Endothelial cell of umbilical vein (primary cell): ENCODE measurements around the gene RTN1. TPM values are rescaled to one million over a fixed set of nuclear protein-coding genes. Genes with fewer than 3 reads are reported as not detected.
"Not testable (repeated sequence)": the region's sequence is repeated elsewhere in the genome, so short reads cannot be mapped to it uniquely, and the experiment has no call there.

Experiments
- BruUV-seq: library from RNA; stranded (reverse); fragments of 400-500 nt; replicated peaks from 2 replicates; lab custom pipeline; 2021; lab: Mats Ljungman, UMichigan
- CTCF ChIA-PET: fragments of 300-600, 350-600 bp; sonication (Branson Sonifier 250); formaldehyde crosslinking; loops from one replicate; lab custom pipeline; 2021; ENCODE audit warnings: antibody characterized with exemption, inconsistent platforms; lab: Charles Lee
- POLR2A ChIA-PET: fragments of 300-600, 350-600 bp; sonication (Branson Sonifier 250); formaldehyde crosslinking; loops from one replicate; lab custom pipeline; 2021; ENCODE audit warnings: antibody characterized with exemption, inconsistent platforms; lab: Charles Lee
- DNase-seq: peaks from one replicate; pipeline ENCODE4 v3.0.0-alpha.2; 2011; ENCODE audit warnings: low read depth, low spot score
- FAIRE-seq: peaks from 2 replicates; lab custom pipeline; 2011; peaks lifted over from hg19 to GRCh38; lab: Jason Lieb, UNC
- H2AFZ ChIP-seq: 2 replicates; pipeline ENCODE4 v1.6.0; 2012; ENCODE audit warnings: low read depth, low read length, control low read depth, inconsistent platforms
- H3K27ac ChIP-seq: 2 replicates; pipeline ENCODE4 v1.5.1; 2011; ENCODE audit warnings: low read depth, mild to moderate bottlenecking, control low read depth, low read length, moderate library complexity; ENCODE audit not compliant: insufficient read depth
- H3K27me3 ChIP-seq, 2 experiments: 2 replicates each; pipeline versions ENCODE4 v1.6.0 to v1.6.1; 2011; ENCODE audit warnings: low read length in 2 of 2, mixed read lengths in 1 of 2; ENCODE audit not compliant: control insufficient read depth in 2 of 2, insufficient read depth in 2 of 2
- H3K36me3 ChIP-seq, 2 experiments: 2 replicates in 1 of 2; 3 replicates in 1 of 2; pipeline ENCODE4 v1.5.1; 2011; ENCODE audit warnings: low read length in 2 of 2, mild to moderate bottlenecking in 1 of 2, moderate library complexity in 1 of 2; ENCODE audit not compliant: control insufficient read depth in 2 of 2, insufficient read depth in 2 of 2; ENCODE audit errors: extremely low read depth in 1 of 2
- H3K4me1 ChIP-seq: 3 replicates; pipeline ENCODE4 v1.5.1; 2011; ENCODE audit warnings: mild to moderate bottlenecking, low read length; ENCODE audit not compliant: control insufficient read depth, insufficient read depth; ENCODE audit errors: extremely low read depth
- H3K4me2 ChIP-seq: 2 replicates; pipeline ENCODE4 v1.6.1; 2011; ENCODE audit warnings: low read length, control low read depth, mixed read lengths; ENCODE audit not compliant: insufficient read depth
- H3K4me3 ChIP-seq, 3 experiments: fragments of 200-600 bp in 1 of 3; sonication (generic), shearing (Covaris generic) in 1 of 3; replicated peaks in 1 of 3; 2 replicates each; pipeline ENCODE4 v1.5.1; 2011 to 2016; ENCODE audit warnings: control low read depth in 3 of 3, low read length in 3 of 3, mild to moderate bottlenecking in 2 of 3, inconsistent platforms in 1 of 3, low read depth in 1 of 3, moderate library complexity in 1 of 3; ENCODE audit not compliant: insufficient read depth in 1 of 3
- H3K79me2 ChIP-seq: 2 replicates; pipeline ENCODE4 v1.6.0; 2012; ENCODE audit warnings: low read length, inconsistent platforms; ENCODE audit not compliant: control insufficient read depth, insufficient read depth
- H3K9ac ChIP-seq: replicated peaks from 2 replicates; pipeline ENCODE3; 2011; ENCODE audit warnings: low read length, control low read depth; ENCODE audit not compliant: insufficient read depth; ENCODE audit errors: extremely low read depth
- H3K9me1 ChIP-seq: replicated peaks from 3 replicates; pipeline ENCODE4 v1.6.0; 2011; ENCODE audit warnings: mild to moderate bottlenecking, low read length; ENCODE audit not compliant: control insufficient read depth, insufficient read depth; ENCODE audit errors: extremely low read depth
- H3K9me3 ChIP-seq: replicated peaks from 2 replicates; pipeline ENCODE4 v1.5.1; 2012; ENCODE audit warnings: low read length, inconsistent platforms; ENCODE audit not compliant: control insufficient read depth, insufficient read depth
- H4K20me1 ChIP-seq: replicated peaks from 2 replicates; pipeline ENCODE3; 2011; ENCODE audit warnings: mild to moderate bottlenecking, low read length; ENCODE audit not compliant: control insufficient read depth, insufficient read depth; ENCODE audit errors: extremely low read depth
- EZH2 ChIP-seq: IDR thresholded peaks from 2 replicates; pipeline ENCODE4 v1.6.1; 2012; ENCODE audit warnings: borderline replicate concordance, low read depth, mild to moderate bottlenecking, moderate library complexity, low read length, inconsistent platforms; ENCODE audit not compliant: severe bottlenecking
- FOS ChIP-seq: IDR thresholded peaks from 2 replicates; pipeline ENCODE4 v1.6.1; 2011; ENCODE audit warnings: mild to moderate bottlenecking, low read length, moderate library complexity, borderline replicate concordance; ENCODE audit not compliant: insufficient read depth
- JUN ChIP-seq: IDR thresholded peaks from 2 replicates; pipeline ENCODE4 v1.6.1; 2011; ENCODE audit warnings: borderline replicate concordance, low read depth; ENCODE audit not compliant: insufficient read length, insufficient read depth
- MAX ChIP-seq: IDR thresholded peaks from 2 replicates; pipeline ENCODE4 v1.6.1; 2011; ENCODE audit not compliant: insufficient read depth, insufficient read length
- POLR2A ChIP-seq: IDR thresholded peaks from 2 replicates; pipeline ENCODE4 v1.6.1; 2012; ENCODE audit warnings: low read depth, mild to moderate bottlenecking, control low read depth, low read length
- POLR2AphosphoS5 ChIP-seq: IDR thresholded peaks from 2 replicates; pipeline ENCODE4 v1.6.1; 2012; ENCODE audit warnings: low read depth, mild to moderate bottlenecking, control low read depth, low read length, moderate library complexity; ENCODE audit not compliant: insufficient read depth
- dilution Hi-C: fragments of 300-500 bp; cut with MboI; formaldehyde crosslinking; loops from one replicate; pipeline ENCODE4 v1.15.0; 2019; ENCODE audit warnings: low sequenced_read_pairs; ENCODE audit not compliant: extremely low pct_ligation_motif_present
- intact Hi-C: fragments of 100-400 bp; cut with micrococcal nuclease; formaldehyde crosslinking; loops from one replicate; pipeline ENCODE4 v1.10.0; 2022
- polyA plus RNA-seq, 4 experiments: library from polyadenylated mRNA; depleted of rRNA in 3 of 4; stranded (reverse) in 3 of 4; unstranded in 1 of 4; fragments of >200 nt; gene quantifications; 2 replicates each; pipeline versions ENCODE4 v1.2.1 to v1.2.3, GENCODE V29; 2011 to 2012; ENCODE audit warnings: missing spikeins in 1 of 4
- total RNA-seq: library from RNA; stranded (reverse); gene quantifications from 2 replicates; pipeline ENCODE4 v1.2.3, GENCODE V29; 2021

The RTN1 gene
- total and polyA plus RNA-seq, 2 donors (not counting 3 experiments of a cell fraction or from before 2014, with no cell fraction given), result 0.10 to 0.29 TPM

- dilution Hi-C loops, result no loop called here
These were observed 214.1 kb downstream of the RTN1 start for GRCh38 chr14:59656473-59656872.

GRCh38 chr14:59654131-59654530, 216.4 kb downstream of the RTN1 start:
- H4K20me1 ChIP-seq, BruUV-seq, CTCF ChIA-PET, H3K9me3 ChIP-seq, H3K4me3 ChIP-seq, H3K36me3 ChIP-seq, H3K27ac ChIP-seq, intact Hi-C loops, H3K4me1 ChIP-seq, DNase-seq, H2AFZ ChIP-seq, H3K4me2 ChIP-seq, POLR2A ChIA-PET, FAIRE-seq, H3K9me1 ChIP-seq, H3K27me3 ChIP-seq, dilution Hi-C loops, H3K9ac ChIP-seq, H3K79me2 ChIP-seq: not testable (repeated sequence)

More at GRCh38 chr14:59656473-59656872, 214.1 kb downstream of the RTN1 start:
- H3K27ac ChIP-seq, result no peak overlapping the region
- no peaks in the 10 kb centered on the region for H3K36me3 ChIP-seq
- intact Hi-C loops, result no loop called here
- no peaks in the 10 kb centered on the region for H3K4me1 ChIP-seq
- ChIA-PET POLR2A (no interaction called here), CTCF (interaction anchor here (1.0 to 2.3 kb wide), 2 partner anchors 40 to 241 kb away, joined by 5 to 15 read pairs; no protein-coding TSS in a partner anchor)
- BruUV-seq, result no TSS peak
- no peaks in the 10 kb centered on the region for H3K9me1 ChIP-seq
- H4K20me1 ChIP-seq, result no peaks in the 10 kb centered on the region
- no peak overlapping the region for H3K4me2 ChIP-seq
- no peaks in the 10 kb centered on the region for H3K9me3 ChIP-seq
- H3K9ac ChIP-seq, result no peak overlapping the region
- H2AFZ ChIP-seq, result no peak overlapping the region
- no peak for TF ChIP-seq JUN
- TF ChIP-seq POLR2AphosphoS5, result no peak
- no peak for TF ChIP-seq FOS
- no peak for TF ChIP-seq EZH2
- no peak for TF ChIP-seq MAX
- TF ChIP-seq POLR2A, result no peak
- no peak for DNase-seq
- no peak for FAIRE-seq
- no peak overlapping the region for H3K4me3 ChIP-seq
- no peaks in the 10 kb centered on the region for H3K27me3 ChIP-seq
- no peaks in the 10 kb centered on the region for H3K79me2 ChIP-seq

- POLR2A ChIA-PET, DNase-seq, H3K79me2 ChIP-seq, FAIRE-seq, H3K36me3 ChIP-seq, H3K27me3 ChIP-seq, intact Hi-C loops, H2AFZ ChIP-seq, CTCF ChIA-PET, H3K9me1 ChIP-seq, H3K4me2 ChIP-seq, BruUV-seq, H3K9me3 ChIP-seq, H4K20me1 ChIP-seq, H3K27ac ChIP-seq, H3K4me3 ChIP-seq, dilution Hi-C loops, H3K4me1 ChIP-seq, H3K9ac ChIP-seq: not testable (repeated sequence)
These were observed 223.7 kb downstream of the RTN1 start for GRCh38 chr14:59646832-59647231.
